ENCODE measurements around the gene SV2A.
A peak's percentile ranks its signal among the peaks of the same experiment; 100 is the strongest.

SV2A gene

GRCh38 chr1:149937759-149938158, 20.1 kb upstream of the SV2A start (continued):
- TF ChIP-seq POU6F1 (CRISPR knock-in tag; IDR thresholded peaks at IDR 0.05; ENCODE audit: borderline replicate concordance, low read depth) (no peak), ARNTL (CRISPR knock-in tag; IDR thresholded peaks at IDR 0.05; ENCODE audit: borderline replicate concordance, low read depth) (no peak), GLIS3 (CRISPR knock-in tag; IDR thresholded peaks at IDR 0.05) (no peak), ESRRG (CRISPR knock-in tag; IDR thresholded peaks at IDR 0.05) (no peak), ZNF565 (CRISPR knock-in tag; conservative IDR thresholded peaks at IDR 0.05; ENCODE audit: low read depth) (no peak), PPARA (CRISPR knock-in tag; IDR thresholded peaks at IDR 0.05; ENCODE audit: borderline replicate concordance) (no peak), RARB (CRISPR knock-in tag; IDR thresholded peaks at IDR 0.05) (no peak), OSR1 (CRISPR knock-in tag; IDR thresholded peaks at IDR 0.05) (no peak), SNAI2 (CRISPR knock-in tag; IDR thresholded peaks at IDR 0.05) (no peak)

- ATAC-seq: peak; percentile 61
- TF ChIP-seq GLIS3 (CRISPR knock-in tag; IDR thresholded peaks at IDR 0.05) (no peak), ZFP3 (CRISPR knock-in tag; IDR thresholded peaks at IDR 0.05) (no peak), ZNF8 (CRISPR knock-in tag; IDR thresholded peaks at IDR 0.05) (no peak), CSDC2 (CRISPR knock-in tag; IDR thresholded peaks at IDR 0.05) (no peak), PPARA (CRISPR knock-in tag; IDR thresholded peaks at IDR 0.05; ENCODE audit: borderline replicate concordance) (no peak), ZNF70 (CRISPR knock-in tag; IDR thresholded peaks at IDR 0.05) (no peak), ZFP30 (CRISPR knock-in tag; IDR thresholded peaks at IDR 0.05) (no peak), ESRRG (CRISPR knock-in tag; IDR thresholded peaks at IDR 0.05) (no peak)
- TF ChIP-seq, protein P1, sequence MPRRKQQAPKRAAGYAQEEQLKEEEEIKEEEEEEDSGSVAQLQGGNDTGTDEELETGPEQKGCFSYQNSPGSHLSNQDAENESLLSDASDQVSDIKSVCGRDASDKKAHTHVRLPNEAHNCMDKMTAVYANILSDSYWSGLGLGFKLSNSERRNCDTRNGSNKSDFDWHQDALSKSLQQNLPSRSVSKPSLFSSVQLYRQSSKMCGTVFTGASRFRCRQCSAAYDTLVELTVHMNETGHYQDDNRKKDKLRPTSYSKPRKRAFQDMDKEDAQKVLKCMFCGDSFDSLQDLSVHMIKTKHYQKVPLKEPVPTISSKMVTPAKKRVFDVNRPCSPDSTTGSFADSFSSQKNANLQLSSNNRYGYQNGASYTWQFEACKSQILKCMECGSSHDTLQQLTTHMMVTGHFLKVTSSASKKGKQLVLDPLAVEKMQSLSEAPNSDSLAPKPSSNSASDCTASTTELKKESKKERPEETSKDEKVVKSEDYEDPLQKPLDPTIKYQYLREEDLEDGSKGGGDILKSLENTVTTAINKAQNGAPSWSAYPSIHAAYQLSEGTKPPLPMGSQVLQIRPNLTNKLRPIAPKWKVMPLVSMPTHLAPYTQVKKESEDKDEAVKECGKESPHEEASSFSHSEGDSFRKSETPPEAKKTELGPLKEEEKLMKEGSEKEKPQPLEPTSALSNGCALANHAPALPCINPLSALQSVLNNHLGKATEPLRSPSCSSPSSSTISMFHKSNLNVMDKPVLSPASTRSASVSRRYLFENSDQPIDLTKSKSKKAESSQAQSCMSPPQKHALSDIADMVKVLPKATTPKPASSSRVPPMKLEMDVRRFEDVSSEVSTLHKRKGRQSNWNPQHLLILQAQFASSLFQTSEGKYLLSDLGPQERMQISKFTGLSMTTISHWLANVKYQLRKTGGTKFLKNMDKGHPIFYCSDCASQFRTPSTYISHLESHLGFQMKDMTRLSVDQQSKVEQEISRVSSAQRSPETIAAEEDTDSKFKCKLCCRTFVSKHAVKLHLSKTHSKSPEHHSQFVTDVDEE (CRISPR knock-in tag; IDR thresholded peaks at IDR 0.05): no peak
Measured at GRCh38 chr1:149936992-149937705, 19.5 kb upstream of the SV2A start.

DNA sequence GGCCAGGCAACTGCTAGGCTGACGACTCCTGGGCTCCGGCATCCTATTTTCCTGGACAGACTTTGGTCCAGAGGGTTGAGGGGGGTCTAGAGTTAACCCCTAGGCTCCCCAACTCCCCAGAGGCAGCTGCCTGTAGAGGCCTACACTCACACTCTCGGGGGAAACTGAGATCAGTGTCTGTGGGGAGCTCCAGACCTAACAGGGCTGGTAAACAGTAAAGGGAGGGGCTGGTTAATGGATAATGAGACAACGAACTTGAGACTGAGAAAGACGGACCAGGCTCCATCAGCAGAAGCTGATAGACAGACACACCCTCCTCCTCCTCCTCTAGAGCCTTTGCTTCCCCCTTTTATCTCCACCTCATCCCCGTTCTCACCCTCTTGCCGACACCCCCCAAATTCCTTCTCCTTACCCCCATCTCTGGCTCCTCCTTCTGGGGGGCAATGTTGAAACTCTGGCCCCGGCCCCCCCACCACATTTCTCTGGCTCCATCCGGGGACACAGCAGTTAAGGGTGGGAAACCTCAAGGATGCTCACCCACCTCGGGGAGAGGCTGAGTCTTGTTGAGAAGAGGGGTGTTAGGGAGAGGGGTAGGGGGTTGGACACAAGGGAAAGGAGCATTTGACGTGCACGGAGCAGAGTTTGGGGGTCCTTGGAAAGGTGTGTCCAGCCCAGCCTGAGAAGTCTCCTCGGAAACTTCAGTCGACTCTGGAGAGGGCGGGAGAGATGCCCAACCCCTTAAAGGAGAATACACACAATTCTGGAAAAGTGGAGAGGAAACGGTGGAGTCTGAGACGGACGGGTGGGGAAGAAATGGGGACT, 18.7 kb upstream of the SV2A start, which contains the start of gene MTMR11:
TSS of gene MTMR11 (minus strand) at position 710 of the 822 bp plus-strand sequence. CDS start at position 478, 232 bp downstream.
- no peak for TF ChIP-seq ESRRG (CRISPR knock-in tag; IDR thresholded peaks at IDR 0.05)
- TF ChIP-seq TOX (CRISPR knock-in tag; IDR thresholded peaks at IDR 0.05; ENCODE audit: borderline replicate concordance): peak; percentile 15; the same call in 1 of the 2 replicates
- TF ChIP-seq ZFP30 (CRISPR knock-in tag; IDR thresholded peaks at IDR 0.05): no peak
- no peak for TF ChIP-seq ZNF70 (CRISPR knock-in tag; IDR thresholded peaks at IDR 0.05)
- ATAC-seq: peak; percentile 68

- no peak for ATAC-seq
- no peak for TF ChIP-seq POU6F1 (CRISPR knock-in tag; IDR thresholded peaks at IDR 0.05; ENCODE audit: borderline replicate concordance, low read depth)
- no peak for TF ChIP-seq CSDC2 (CRISPR knock-in tag; IDR thresholded peaks at IDR 0.05)
- TF ChIP-seq ZFP30 (CRISPR knock-in tag; IDR thresholded peaks at IDR 0.05): no peak
- no peak for TF ChIP-seq SNAI2 (CRISPR knock-in tag; IDR thresholded peaks at IDR 0.05)
- no peak for TF ChIP-seq ZFP3 (CRISPR knock-in tag; IDR thresholded peaks at IDR 0.05)
- no peak for TF ChIP-seq ESRRG (CRISPR knock-in tag; IDR thresholded peaks at IDR 0.05)
- TF ChIP-seq OSR1 (CRISPR knock-in tag; IDR thresholded peaks at IDR 0.05): no peak
- TF ChIP-seq, protein P1 (CRISPR knock-in tag; IDR thresholded peaks at IDR 0.05): no peak
- TF ChIP-seq BACH2 (CRISPR knock-in tag; IDR thresholded peaks at IDR 0.05; ENCODE audit: borderline replicate concordance): no peak
- TF ChIP-seq TCF4 (CRISPR knock-in tag; IDR thresholded peaks at IDR 0.05; ENCODE audit: borderline replicate concordance): no peak
- no peak for TF ChIP-seq ARNTL (CRISPR knock-in tag; IDR thresholded peaks at IDR 0.05; ENCODE audit: borderline replicate concordance, low read depth)
- no peak for TF ChIP-seq GLIS3 (CRISPR knock-in tag; IDR thresholded peaks at IDR 0.05)
- TF ChIP-seq RARB (CRISPR knock-in tag; IDR thresholded peaks at IDR 0.05): no peak
- TF ChIP-seq ZC3H10 (CRISPR knock-in tag; IDR thresholded peaks at IDR 0.05): no peak
- no peak for TF ChIP-seq CREB5 (CRISPR knock-in tag; IDR thresholded peaks at IDR 0.05; ENCODE audit: low read depth)
Measured at GRCh38 chr1:149934356-149934755, 16.7 kb upstream of the SV2A start.
